ENCODE data around the gene HIF3A. TPM values are rescaled to one million over a fixed set of nuclear protein-coding genes. Genes with fewer than 3 reads are reported as not detected.
A peak's percentile ranks its signal among the peaks of the same experiment; 100 is the strongest.
"Not testable (repeated sequence)": the region's sequence is repeated elsewhere in the genome, so short reads cannot be mapped to it uniquely, and the experiment has no call there.

HIF3A gene
- total RNA-seq, 3 donors from 2014 or later = 10.4 to 111 (median 20.6) TPM

DNA sequence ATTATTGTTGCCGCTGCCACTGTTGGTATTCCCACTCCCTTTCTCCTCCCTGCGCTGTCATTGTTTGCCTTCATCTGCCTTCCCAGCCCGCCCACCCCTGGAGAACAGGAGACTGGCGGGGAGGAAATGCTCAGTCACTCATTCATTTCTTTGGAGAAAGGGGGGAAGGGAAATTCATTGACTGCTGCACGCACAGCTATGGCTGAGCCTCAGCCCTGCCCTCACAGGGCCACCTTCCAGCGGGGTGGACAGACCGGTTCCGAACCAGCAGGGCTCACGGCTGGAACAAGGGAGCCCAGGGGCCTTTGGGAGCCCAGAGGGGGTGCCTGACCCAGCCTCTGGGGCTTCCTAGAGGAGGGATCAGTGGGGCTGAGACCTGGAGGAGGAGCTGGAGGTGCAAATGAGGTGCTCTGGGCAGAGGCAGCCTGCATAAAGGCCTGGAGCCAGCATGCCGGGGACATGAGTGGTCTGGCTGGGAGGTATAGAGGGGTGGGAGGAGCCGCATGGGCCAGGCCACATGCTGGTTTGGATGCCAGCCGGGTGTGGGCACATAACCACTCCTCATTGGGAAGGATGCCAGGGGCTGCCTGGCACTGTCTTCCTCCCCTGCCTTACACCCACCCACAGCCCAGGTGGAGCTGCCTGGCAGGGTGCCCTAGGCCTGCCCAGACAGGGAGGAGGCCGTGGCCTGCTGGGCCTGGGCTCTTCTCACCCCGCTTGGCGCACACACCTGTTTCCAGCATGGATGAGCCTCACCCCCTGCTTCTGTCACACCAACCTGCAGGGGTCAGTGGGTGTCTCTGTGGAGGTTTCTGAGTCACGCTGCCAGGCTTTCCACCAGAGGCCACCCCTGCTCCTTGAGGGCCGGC is 76.9 kb downstream of the HIF3A start:
- DNase-seq (ENCODE audit: low spot score in 2 of 2) = peak; percentile 98
- peak in 2 of 3 donors; percentile 51 to 55 for TF ChIP-seq POLR2AphosphoS5 (IDR thresholded peaks at IDR 0.05)
- TF ChIP-seq, protein P1, sequence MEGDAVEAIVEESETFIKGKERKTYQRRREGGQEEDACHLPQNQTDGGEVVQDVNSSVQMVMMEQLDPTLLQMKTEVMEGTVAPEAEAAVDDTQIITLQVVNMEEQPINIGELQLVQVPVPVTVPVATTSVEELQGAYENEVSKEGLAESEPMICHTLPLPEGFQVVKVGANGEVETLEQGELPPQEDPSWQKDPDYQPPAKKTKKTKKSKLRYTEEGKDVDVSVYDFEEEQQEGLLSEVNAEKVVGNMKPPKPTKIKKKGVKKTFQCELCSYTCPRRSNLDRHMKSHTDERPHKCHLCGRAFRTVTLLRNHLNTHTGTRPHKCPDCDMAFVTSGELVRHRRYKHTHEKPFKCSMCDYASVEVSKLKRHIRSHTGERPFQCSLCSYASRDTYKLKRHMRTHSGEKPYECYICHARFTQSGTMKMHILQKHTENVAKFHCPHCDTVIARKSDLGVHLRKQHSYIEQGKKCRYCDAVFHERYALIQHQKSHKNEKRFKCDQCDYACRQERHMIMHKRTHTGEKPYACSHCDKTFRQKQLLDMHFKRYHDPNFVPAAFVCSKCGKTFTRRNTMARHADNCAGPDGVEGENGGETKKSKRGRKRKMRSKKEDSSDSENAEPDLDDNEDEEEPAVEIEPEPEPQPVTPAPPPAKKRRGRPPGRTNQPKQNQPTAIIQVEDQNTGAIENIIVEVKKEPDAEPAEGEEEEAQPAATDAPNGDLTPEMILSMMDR (IDR thresholded peaks at IDR 0.05) = no peak
- Histone ChIP-seq H3K9me3 (no peaks in the 10 kb centered on the region), H3K4me1 (peaks cover 28 to 35% of the 10 kb centered on the region in 2 donors), H3K4me3 (peak overlapping the region in 2 of 3 donors; percentile 21 to 29), H3K27ac (peak overlapping the region; percentile 86 to 93), H3K27me3 (no peaks in the 10 kb centered on the region), H3K36me3 (no peaks in the 10 kb centered on the region)
- intact Hi-C loops (cut with DNase I; ENCODE audit: low total_unique reads) = no loop called here

GRCh38 chr19:46374536-46375475 is 78.0 kb downstream of the HIF3A start:
- Histone ChIP-seq H3K9me3 (no peaks in the 10 kb centered on the region), H3K4me1 (peaks cover 28 to 35% of the 10 kb centered on the region in 2 donors), H3K36me3 (no peaks in the 10 kb centered on the region), H3K27me3 (no peaks in the 10 kb centered on the region), H3K4me3 (peak overlapping the region in 1 of 3 donors; percentile 29), H3K27ac (peak overlapping the region; percentile 86 to 93)
- TF ChIP-seq POLR2AphosphoS5 (IDR thresholded peaks at IDR 0.05) (no peak), POLR2A (IDR thresholded peaks at IDR 0.05) (no peak)
- TF ChIP-seq, protein P1 (IDR thresholded peaks at IDR 0.05) = no peak
- peak in 1 of 2 donors; percentile 39 for DNase-seq (ENCODE audit: low spot score in 2 of 2)
- intact Hi-C loops (cut with DNase I; ENCODE audit: low total_unique reads) = no loop called here

GRCh38 chr19:46375476-46376067 is 78.7 kb downstream of the HIF3A start:
- H3K27me3 ChIP-seq; H3K36me3 ChIP-seq; H3K4me3 ChIP-seq; H3K9me3 ChIP-seq; intact Hi-C loops (cut with DNase I; ENCODE audit: low total_unique reads): not testable (repeated sequence)
- Histone ChIP-seq H3K4me1 (peaks cover 28 to 35% of the 10 kb centered on the region in 2 donors), H3K27ac (peak overlapping the region; percentile 86 to 93)
- peak in 1 of 2 donors; percentile 22 for DNase-seq (ENCODE audit: low spot score in 2 of 2)

DNA sequence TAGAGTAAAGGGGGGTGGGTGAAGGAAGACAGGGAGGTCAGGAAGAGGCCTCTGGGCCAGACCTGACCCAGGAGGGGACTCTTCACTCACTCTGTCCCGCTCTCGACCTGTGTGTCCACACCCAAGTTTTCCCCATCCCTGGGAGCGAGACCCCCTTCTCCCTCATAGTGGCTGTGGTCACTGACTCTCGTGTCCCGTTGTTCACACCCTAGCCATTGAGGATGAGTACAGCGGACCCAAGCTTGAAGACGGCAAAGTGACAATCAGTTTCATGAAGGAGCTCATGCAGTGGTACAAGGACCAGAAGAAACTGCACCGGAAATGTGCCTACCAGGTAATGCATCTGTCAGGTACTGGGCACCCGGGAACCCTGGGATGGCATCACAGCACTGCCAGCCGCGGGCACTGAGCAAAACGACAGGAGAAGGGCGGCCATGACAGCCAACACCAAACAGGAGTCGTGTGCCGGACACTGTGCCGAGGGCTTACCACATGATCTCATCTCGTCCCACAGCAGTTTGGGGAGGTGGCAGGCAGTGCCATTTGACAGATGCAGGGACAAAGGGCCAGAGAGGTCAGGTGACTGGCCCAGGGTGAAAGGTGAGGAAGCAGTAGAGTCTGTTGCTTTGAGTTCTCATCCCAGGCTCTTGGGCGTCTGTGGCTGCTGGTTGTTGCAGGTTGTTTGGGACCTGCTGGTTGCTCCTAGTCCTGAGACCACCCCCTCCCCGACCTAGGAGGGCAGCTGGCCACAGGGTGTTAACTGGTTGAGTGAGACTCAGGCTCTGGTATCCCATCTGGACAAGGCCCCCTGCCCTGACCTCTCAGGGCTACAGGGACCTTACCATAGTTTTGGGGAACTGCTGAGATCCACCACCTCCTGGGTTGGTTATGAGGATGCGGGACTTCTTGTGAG is 79.7 kb downstream of the HIF3A start:
- TF ChIP-seq POLR2AphosphoS5 (IDR thresholded peaks at IDR 0.05) (no peak), POLR2A (IDR thresholded peaks at IDR 0.05) (no peak)
- TF ChIP-seq, protein P1 (IDR thresholded peaks at IDR 0.05) = no peak
- Histone ChIP-seq H3K4me3 (no peak overlapping the region), H3K9me3 (no peaks in the 10 kb centered on the region), H3K27me3 (no peaks in the 10 kb centered on the region), H3K27ac (peak overlapping the region; percentile 45 to 93), H3K36me3 (no peaks in the 10 kb centered on the region), H3K4me1 (peaks cover 26 to 30% of the 10 kb centered on the region in 2 donors)
- DNase-seq (ENCODE audit: low spot score in 2 of 2) = no peak
- intact Hi-C loops (cut with DNase I; ENCODE audit: low total_unique reads) = no loop called here

All from breast epithelium (tissue), 4 donors.